GM21737 (cell line): Measurements from ENCODE around the gene PXN.

Experiments used
- ATAC-seq: cut with Tn5 transposase; IDR thresholded peaks from one replicate; pipeline ENCODE4 v1.9.1; 2021; ENCODE audit warnings: mild to moderate bottlenecking, moderate library complexity; ENCODE audit not compliant: unreplicated experiment

The PXN gene

DNA sequence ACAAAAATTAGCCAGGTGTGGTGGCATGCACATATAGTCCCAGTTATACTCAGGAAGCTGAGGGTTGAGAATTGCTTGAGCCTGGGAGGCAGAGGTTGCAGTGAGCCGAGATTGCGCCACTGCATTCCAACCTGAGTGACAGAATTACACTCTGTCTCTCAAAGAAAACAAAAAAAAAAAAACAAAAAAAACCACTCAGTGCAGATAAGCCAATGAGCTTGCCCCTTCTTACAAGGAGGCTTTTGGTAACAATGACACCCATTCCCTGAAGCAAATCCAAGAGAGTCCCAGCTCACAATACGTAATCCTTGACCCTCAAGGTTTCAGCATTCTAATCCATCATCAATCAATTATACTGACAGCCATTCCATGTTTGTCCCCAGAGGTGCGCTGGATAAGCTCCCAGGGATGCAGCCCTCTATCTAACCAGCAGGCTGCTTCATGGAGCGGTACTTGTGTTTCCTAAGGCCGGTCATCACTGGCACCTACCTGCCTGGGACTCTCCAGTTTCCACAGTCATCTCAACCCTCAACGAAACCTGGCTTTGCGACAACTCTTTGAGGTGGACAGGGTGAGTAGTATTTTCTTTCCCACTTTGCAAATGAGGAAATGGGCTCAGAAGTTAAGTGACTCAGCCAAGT, 83.4 kb downstream of the PXN start:
- ATAC-seq = no peak

DNA sequence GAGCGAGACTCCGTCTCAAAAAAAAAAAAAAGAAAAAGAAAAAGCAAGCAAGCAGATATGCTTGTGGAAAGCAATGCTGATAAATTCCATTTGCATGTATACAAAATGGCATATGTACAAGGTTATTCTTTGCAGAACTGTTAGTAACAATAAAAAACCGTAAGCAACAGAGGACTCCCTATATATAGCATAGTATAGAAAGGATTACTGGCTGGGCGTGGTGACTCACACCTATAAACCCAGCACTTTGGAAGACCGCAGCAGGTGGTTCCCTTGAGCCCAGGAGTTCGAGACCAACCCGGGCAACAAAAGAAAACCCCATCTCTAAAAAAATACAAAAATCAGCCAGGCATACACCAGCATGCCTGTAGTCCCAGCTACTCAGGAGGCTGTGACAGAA, 84.6 kb downstream of the PXN start:
- ATAC-seq = no peak

DNA sequence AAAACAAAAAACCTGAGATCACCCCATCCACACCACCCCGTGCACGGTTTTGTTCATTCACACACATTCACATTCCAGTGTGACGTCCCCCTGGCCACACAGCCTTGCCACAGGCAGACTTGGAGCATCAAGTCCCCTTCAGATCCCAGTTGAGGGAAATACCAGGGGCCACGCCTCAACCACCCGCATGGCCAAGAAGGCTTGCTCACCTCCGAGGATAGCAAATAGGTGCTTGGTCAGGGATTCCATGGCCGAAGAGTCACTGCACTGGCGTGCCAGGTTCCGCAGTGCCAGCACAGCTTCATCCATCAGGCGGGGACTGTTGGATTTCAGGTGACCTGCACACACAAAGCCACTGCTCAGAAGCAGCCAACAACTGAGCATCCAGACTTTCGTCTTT, 90.0 kb downstream of the PXN start:
- ATAC-seq = no peak

DNA sequence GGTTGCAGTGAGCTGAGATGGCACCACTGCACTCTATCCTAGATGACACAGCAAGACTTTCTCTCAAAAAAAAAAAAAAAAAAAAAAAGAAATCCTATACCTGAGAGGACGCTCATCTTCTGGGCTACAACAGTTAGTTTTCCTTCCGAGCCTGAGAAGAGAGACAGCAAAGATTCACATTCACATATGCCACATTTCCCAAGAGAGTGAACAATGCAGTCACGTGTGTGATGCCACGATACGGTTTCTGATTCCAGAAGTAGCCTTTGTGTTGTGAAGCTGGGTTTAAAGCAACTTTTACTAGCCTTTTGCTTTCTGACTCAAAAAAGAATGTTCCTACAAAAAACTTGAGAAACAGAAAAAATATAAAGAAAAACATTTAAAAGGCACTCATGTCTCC, 90.5 kb downstream of the PXN start:
- no peak for ATAC-seq

DNA sequence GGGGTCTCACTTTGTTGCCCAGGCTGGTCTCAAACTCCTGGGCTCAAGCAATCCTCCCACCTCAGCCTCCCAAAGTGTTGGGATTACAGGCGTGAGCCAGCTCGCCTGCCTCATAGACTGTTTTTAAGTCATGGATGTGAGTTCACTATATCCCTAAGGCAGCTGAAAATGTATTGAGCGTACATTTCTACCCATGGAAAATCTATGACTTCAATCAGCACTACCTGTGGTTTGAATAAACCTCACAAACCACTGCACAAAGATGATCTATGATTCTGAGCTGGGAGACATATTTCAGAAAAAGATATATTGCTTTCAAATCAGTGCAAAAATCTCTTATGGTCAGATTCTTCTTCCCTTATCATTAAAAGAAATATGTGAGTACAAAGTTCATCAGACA, 93.5 kb downstream of the PXN start:
- no peak for ATAC-seq

DNA sequence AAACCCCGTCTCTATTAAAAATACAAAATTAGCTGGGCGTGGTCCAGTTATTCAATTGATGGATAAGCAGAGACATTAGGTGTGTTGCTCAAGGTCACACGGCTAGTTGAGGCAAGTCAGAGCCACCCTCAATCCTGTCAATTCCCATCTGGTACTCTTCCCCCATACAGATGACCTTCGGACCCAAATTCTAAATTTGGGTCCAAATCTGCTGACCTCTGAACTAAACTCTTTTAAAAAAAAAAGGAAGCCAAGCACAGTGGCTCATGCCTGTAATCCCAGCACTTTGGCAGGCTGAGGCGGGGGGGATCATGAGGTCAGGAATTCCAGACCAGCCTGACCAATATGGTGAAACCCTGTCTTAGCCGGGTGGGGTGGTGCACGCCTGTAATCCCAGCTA, 94.9 kb downstream of the PXN start:
- ATAC-seq = no peak

DNA sequence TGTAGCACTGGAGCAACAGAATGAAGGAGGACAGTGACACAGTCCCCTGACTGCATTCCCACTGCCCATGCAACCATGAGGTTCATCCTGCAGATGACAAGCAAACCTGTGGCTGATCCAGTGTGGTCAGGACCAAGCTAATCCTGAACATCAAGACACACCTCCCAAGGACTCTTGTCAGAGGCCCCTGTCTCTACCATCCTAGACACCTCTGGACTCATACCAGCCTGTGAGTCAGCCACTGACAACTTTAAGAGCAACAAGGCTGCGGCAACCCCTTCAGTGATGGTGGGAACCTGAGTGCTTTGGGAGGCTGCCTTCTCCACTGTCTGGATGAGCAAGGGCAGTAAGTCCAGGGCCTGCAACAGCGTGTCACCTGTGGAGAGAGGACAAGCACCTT, 95.6 kb downstream of the PXN start:
- ATAC-seq = no peak

DNA sequence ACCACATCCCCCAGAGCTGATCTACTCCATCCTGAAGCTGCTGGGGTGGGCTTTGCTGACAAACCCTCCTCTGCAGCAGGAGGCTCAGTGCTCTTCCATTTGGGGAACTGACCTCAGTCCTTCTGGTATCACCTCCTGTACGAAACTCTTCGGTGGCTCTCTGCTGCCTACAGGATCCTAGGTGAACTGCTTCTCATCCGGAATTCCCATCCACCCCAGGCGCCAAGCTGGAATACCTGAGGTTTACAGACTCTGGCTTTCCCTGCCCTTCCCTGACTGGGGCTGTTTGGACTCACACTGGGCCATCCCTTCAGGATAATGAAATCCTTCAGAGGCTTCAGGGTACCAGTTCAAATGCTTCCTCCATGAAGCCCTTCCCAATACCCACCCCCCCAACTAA, 97.2 kb downstream of the PXN start:
- ATAC-seq = no peak

DNA sequence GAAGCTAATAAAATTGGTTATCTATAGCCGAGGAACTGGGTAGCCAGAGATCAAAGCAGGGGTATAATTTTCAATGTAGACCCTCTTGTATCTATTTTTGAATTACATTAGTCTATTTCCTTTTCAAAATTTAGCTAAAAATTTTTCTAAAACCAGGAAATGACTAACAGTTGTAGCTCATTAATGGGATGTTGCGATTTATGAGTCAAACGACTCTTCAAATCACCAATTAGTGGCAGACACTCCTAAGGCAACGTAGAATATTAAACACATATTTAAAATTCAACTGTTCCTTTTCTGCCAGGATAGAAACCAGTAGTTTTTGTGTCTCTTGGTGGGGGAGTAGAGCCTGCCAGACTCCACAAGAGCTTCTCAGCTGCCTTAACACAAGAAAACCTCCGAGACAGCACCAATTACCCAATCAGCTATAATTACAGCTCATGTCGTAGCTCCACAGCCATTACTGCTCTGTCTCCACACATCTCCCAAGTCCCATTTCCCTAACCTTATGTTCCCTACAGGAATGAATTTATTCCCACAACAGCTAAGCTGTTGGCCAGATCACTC, 97.9 kb downstream of the PXN start:
- no peak for ATAC-seq

DNA sequence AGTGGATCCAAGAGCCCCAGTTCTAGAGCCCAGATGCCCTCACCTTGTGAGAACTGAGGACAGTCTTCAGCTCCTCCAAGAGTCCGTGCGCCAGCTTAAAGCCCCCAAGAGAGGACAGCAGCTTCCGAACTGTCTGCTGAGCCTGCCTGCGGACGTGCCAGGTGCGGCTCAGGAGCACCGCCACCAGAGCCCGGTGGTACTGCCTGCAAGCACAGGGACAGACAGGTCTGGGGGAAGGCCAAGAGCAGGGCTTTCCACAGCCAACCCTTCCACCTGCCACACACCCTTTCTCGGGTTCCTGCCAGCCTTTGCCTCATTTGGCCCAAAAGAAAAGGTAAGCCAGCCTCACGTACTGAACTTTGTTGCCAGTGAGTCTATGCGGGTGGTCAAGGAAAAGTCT, 101.2 kb downstream of the PXN start:
- no peak for ATAC-seq

DNA sequence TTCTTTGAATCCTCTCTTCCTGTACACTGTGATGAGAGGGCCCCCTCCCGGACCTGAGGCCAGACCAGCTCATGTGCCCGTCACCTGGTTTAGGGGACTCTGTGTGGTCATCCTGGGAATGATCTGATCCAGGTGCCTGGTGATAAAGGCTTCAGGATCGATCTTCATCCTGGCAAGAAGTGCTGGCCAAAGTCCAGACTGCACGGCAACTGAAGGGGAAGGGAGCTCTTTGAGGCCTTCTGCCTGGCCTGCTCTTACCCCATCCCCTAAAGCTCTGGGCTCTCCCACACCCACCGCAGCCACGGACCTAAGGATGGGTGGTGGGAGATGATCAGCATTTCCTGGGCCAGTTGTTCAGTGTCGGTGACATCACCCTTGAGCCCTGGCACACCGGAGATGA, 102.8 kb downstream of the PXN start:
- ATAC-seq = no peak

DNA sequence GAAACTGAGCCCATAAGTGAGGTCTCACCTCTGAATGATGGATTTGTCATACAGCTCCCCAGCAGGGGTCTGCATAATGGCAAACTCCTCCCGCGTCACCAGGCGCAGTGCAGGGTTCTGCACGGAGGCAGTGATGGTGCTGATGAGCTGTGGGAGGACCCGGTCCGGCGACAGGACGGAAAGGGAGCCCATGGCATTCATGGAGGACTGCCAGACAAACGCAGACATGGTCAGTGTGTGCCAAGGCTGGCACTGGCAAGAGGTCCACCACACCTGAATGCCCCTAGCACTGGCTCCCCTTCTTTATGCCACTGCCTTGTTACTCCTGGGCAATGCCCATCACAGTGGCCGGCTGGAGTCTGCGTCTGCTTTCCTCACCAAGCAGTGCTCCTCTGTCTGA, 103.7 kb downstream of the PXN start:
- ATAC-seq = no peak
